Bronchial smooth muscle cell (primary cell): ENCODE data around the gene ZC3H12C. TPM values are rescaled to one million over a fixed set of nuclear protein-coding genes. Genes with fewer than 3 reads are reported as not detected.

Experiments
- total RNA-seq: library from RNA; depleted of rRNA; stranded (reverse); fragments of >200 nt; gene quantifications from 2 replicates; pipeline ENCODE4 v1.2.1, GENCODE V29; 2014

ZC3H12C gene
- total RNA-seq: 6.0 and 8.5 TPM in 2 replicates

GRCh38 chr11:110092515-110093406 lies at the start of gene ZC3H12C:
TSS of gene ZC3H12C (plus strand) at chr11:110093392. CDS start at chr11:110093412, 20 bp downstream.

Other genes with a start within 250 kb of the ZC3H12C start
- 61.3 and 80.8 TPM in 2 replicates for gene RDX, start 203.2 kb downstream of the ZC3H12C start, total RNA-seq